HepG2 (cell line): ENCODE results near the gene MINDY3. TPM values are rescaled to one million over a fixed set of nuclear protein-coding genes. Genes with fewer than 3 reads are reported as not detected.

Experiments used
- ATAC-seq: fragments of 200-7000 bp; cut with Tn5 transposase; 3 replicates; pipeline ENCODE4 v1.9.1; 2020; ENCODE audit warnings: mild to moderate bottlenecking, moderate library complexity
- BruUV-seq: library from RNA; stranded (reverse); fragments of 400-500 nt; replicated peaks from 2 replicates; lab custom pipeline; 2021; lab: Mats Ljungman, UMichigan
- CTCF ChIA-PET: fragments of 300-600 bp; formaldehyde crosslinking; extraction: SDS; loops from one replicate; lab custom pipeline; 2021; ENCODE audit warnings: low total read pairs, inconsistent platforms, low intra/inter-chr PET ratio; lab: Yijun Ruan, JAX
- POLR2A ChIA-PET: fragments of 350-600 bp; sonication (Branson Sonifier 250); formaldehyde crosslinking; loops from one replicate; lab custom pipeline; 2020; ENCODE audit warnings: antibody characterized with exemption, inconsistent platforms; lab: Yijun Ruan, JAX
- DNase-seq: peaks from one replicate; pipeline ENCODE4 v3.0.0-alpha.2; 2015; ENCODE audit warnings: low spot score
- FAIRE-seq: peaks from 3 replicates; lab custom pipeline; 2011; peaks lifted over from hg19 to GRCh38; lab: Jason Lieb, UNC
- H2AFZ ChIP-seq: one replicate; pipeline ENCODE4 v1.6.1; 2011; ENCODE audit warnings: low read length, inconsistent platforms
- H3K27ac ChIP-seq: fragments of 300-600 bp; 3 replicates; pipeline ENCODE4 v1.8.0; 2011; ENCODE audit warnings: mixed run types, mild to moderate bottlenecking, mixed read lengths, low read length, inconsistent platforms; ENCODE audit not compliant: insufficient read depth; ENCODE audit errors: extremely low read length
- H3K27me3 ChIP-seq, 2 experiments: fragments of 200-600 bp in 1 of 2; 2 replicates in 1 of 2; 3 replicates in 1 of 2; pipeline versions ENCODE4 v1.6.0 to v1.8.0; 2011; ENCODE audit warnings: low read length in 2 of 2, mild to moderate bottlenecking in 2 of 2, moderate library complexity in 2 of 2, inconsistent platforms in 1 of 2; ENCODE audit not compliant: insufficient read depth in 2 of 2, control insufficient read depth in 1 of 2
- H3K36me3 ChIP-seq, 2 experiments: fragments of 200-600 bp in 1 of 2; replicated peaks in 1 of 2; 2 replicates in 1 of 2; 3 replicates in 1 of 2; pipeline versions ENCODE4 v1.5.1 to v1.8.0; 2011; ENCODE audit warnings: low read length in 2 of 2, inconsistent platforms in 1 of 2; ENCODE audit not compliant: insufficient read depth in 2 of 2, control insufficient read depth in 1 of 2
- H3K4me1 ChIP-seq: 2 replicates; pipeline ENCODE4 v1.5.1; 2012; ENCODE audit warnings: low read length, inconsistent platforms; ENCODE audit not compliant: insufficient read depth
- H3K4me2 ChIP-seq: 2 replicates; pipeline ENCODE4 v1.6.0; 2011; ENCODE audit warnings: low read depth, low read length, inconsistent platforms
- H3K4me3 ChIP-seq, 3 experiments: fragments of 200-600 bp in 1 of 3; sonication (generic), shearing (Covaris generic) in 1 of 3; replicated peaks in 1 of 3; 2 replicates each; pipeline ENCODE4 v1.5.1; 2011 to 2016; ENCODE audit warnings: low read length in 3 of 3, inconsistent platforms in 2 of 3, low read depth in 2 of 3, mild to moderate bottlenecking in 2 of 3, control low read depth in 1 of 3, mixed read lengths in 1 of 3; ENCODE audit not compliant: insufficient read depth in 1 of 3
- H3K79me2 ChIP-seq: one replicate; pipeline ENCODE4 v1.6.1; 2011; ENCODE audit warnings: low read length, inconsistent platforms; ENCODE audit not compliant: insufficient read depth
- H3K9ac ChIP-seq: 2 replicates; pipeline ENCODE4 v1.6.0; 2011; ENCODE audit warnings: mild to moderate bottlenecking, low read depth, low read length, inconsistent platforms; ENCODE audit not compliant: insufficient read depth
- H3K9me3 ChIP-seq: 2 replicates; pipeline ENCODE4 v1.5.1; 2012; ENCODE audit warnings: mild to moderate bottlenecking, low read length
- H4K20me1 ChIP-seq: 2 replicates; pipeline ENCODE4 v1.6.0; 2011; ENCODE audit warnings: inconsistent platforms, mild to moderate bottlenecking, low read length, moderate library complexity; ENCODE audit not compliant: insufficient read depth
- CREB1 ChIP-seq, 2 experiments: fragments of 450-650 bp in 1 of 2; IDR thresholded peaks; 2 replicates each; pipeline ENCODE4 v1.6.1; 2016 to 2017; ENCODE audit warnings: control low read depth in 1 of 2, mild to moderate bottlenecking in 1 of 2, missing compliant biosample characterization in 1 of 2, missing genetic modification characterization in 1 of 2
- HOXA7 ChIP-seq: sonication (generic); formaldehyde crosslinking; IDR thresholded peaks from 2 replicates; pipeline ENCODE4 v1.8.1; 2022; ENCODE audit warnings: mild to moderate bottlenecking, missing genetic modification reagents, moderate library complexity
- JARID2 ChIP-seq: sonication (generic); formaldehyde crosslinking; IDR thresholded peaks from 2 replicates; pipeline ENCODE4 v1.8.1; 2023; ENCODE audit warnings: missing genetic modification reagents, inconsistent platforms; ENCODE audit not compliant: insufficient replicate concordance
- MXD3 ChIP-seq: IDR thresholded peaks from 2 replicates; pipeline ENCODE4 v1.6.1; 2016; ENCODE audit warnings: mild to moderate bottlenecking, missing biosample characterization, missing genetic modification reagents
- NR1H2 ChIP-seq: sonication (generic); formaldehyde crosslinking; IDR thresholded peaks from 2 replicates; pipeline ENCODE4 v1.8.1; 2022; ENCODE audit warnings: low read depth, missing genetic modification reagents, borderline replicate concordance
- SKI ChIP-seq: fragments of 450-650 bp; IDR thresholded peaks from one replicate; pipeline ENCODE4 v1.6.1; 2018; ENCODE audit warnings: mild to moderate bottlenecking; ENCODE audit not compliant: partially characterized antibody
- SMAD1 ChIP-seq: sonication (generic); formaldehyde crosslinking; IDR thresholded peaks from 2 replicates; pipeline ENCODE4 v1.4.0; 2020; ENCODE audit warnings: missing genetic modification reagents, low read depth, mild to moderate bottlenecking, borderline replicate concordance
- TBL1XR1 ChIP-seq: fragments of 150-350 bp; IDR thresholded peaks from 2 replicates; pipeline ENCODE4 v1.6.1; 2014; ENCODE audit warnings: borderline replicate concordance, low read length; ENCODE audit not compliant: partially characterized antibody
- TERF1 ChIP-seq: sonication (generic); formaldehyde crosslinking; IDR thresholded peaks from 2 replicates; pipeline ENCODE4 v1.8.0; 2022; ENCODE audit warnings: mild to moderate bottlenecking, missing genetic modification reagents, moderate library complexity
- ZBTB2 ChIP-seq: sonication (generic); formaldehyde crosslinking; IDR thresholded peaks from 2 replicates; pipeline ENCODE4 v1.8.0; 2022; ENCODE audit warnings: low read depth, missing genetic modification reagents
- ZNF180 ChIP-seq: sonication (generic); formaldehyde crosslinking; IDR thresholded peaks from 2 replicates; pipeline ENCODE4 v1.4.0; 2020; ENCODE audit warnings: low read depth, missing genetic modification reagents, borderline replicate concordance
- ZNF431 ChIP-seq: sonication (generic); formaldehyde crosslinking; IDR thresholded peaks from 2 replicates; pipeline ENCODE4 v1.9.0; 2022; ENCODE audit warnings: missing genetic modification reagents, low read depth, mild to moderate bottlenecking, borderline replicate concordance
- ZNF530 ChIP-seq: sonication (generic); formaldehyde crosslinking; IDR thresholded peaks from 2 replicates; pipeline ENCODE4 v1.5.0; 2020; ENCODE audit warnings: low read depth, mild to moderate bottlenecking, missing genetic modification reagents
- ZNF567 ChIP-seq: sonication (generic); formaldehyde crosslinking; IDR thresholded peaks from 2 replicates; pipeline ENCODE4 v1.8.1; 2023; ENCODE audit warnings: mild to moderate bottlenecking, missing genetic modification reagents, borderline replicate concordance
- WGBS: methylation state at CpG from one replicate; pipeline ENCODE4 v1.1.6; 2017; ENCODE audit warnings: low lambda C conversion rate; 5-methylcytosine and 5-hydroxymethylcytosine counted together
- in situ Hi-C: cut with HindIII; loops from 2 replicates; pipeline ENCODE4 v1.10.0; 2017; ENCODE audit warnings: low pct_unique_long_range_greater_than_20kb; ENCODE audit not compliant: extremely low pct_ligation_motif_present
- intact Hi-C: fragments of 100-400 bp; cut with micrococcal nuclease; formaldehyde crosslinking; loops from one replicate; pipeline ENCODE4 v1.10.0; 2022; ENCODE audit not compliant: unreplicated experiment
- polyA plus RNA-seq, 8 experiments: library from polyadenylated mRNA; depleted of rRNA in 3 of 8; stranded (reverse) in 7 of 8; unstranded in 1 of 8; fragments of >200 nt; fragmentation: Illumina TruSeq in 4 of 8; extraction: Trizol in 4 of 8; gene quantifications; 2 replicates each; pipeline versions ENCODE4 v1.2.1 to v1.2.3, GENCODE V29; 2011 to 2016; ENCODE audit warnings: low read depth in 4 of 8, missing spikeins in 1 of 8, mixed read lengths in 1 of 8; ENCODE audit not compliant: insufficient read depth in 1 of 8
- total RNA-seq, 5 experiments: library from RNA; depleted of rRNA; stranded (reverse); fragments of >200 nt; fragmentation: Illumina TruSeq; extraction: Trizol; gene quantifications; 2 replicates each; pipeline ENCODE4 v1.2.3, GENCODE V29; 2016; ENCODE audit warnings: low read depth in 1 of 5
- TF ChIP-seq, protein P1 (sequence below): sonication (generic); formaldehyde crosslinking; IDR thresholded peaks from 2 replicates; pipeline ENCODE4 v1.4.0; 2020; ENCODE audit warnings: missing genetic modification reagents
- TF ChIP-seq, protein P2 (sequence below): sonication (generic); formaldehyde crosslinking; IDR thresholded peaks from 2 replicates; pipeline ENCODE4 v1.5.0; 2020; ENCODE audit warnings: mild to moderate bottlenecking, missing genetic modification reagents

Gene MINDY3
- total and polyA plus RNA-seq, 2 of the 13 experiments (the other 11 are each of a cell fraction or from before 2014, with no cell fraction given): 6.4 to 17.5 TPM

DNA sequence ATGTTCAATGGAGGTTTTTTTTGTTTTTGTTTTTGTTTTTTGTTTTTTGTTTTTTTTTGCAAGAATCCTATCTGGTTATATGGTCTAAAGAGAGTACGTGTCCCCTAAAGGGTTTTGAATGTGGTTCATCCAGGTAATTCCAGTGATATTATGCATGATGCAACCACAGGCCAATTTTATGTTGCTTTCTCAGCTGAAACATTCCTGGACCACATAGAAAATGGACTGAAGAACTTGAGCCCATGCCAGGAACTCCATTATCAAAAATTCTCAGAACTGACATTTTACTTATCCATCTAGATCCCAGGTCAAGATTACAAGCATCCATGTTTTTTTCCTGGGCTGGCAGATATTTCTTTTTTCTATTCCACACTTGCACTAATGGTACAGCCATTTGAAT is 11.5 kb upstream of the MINDY3 start:
- POLR2A ChIA-PET: no interaction called here
- no peak overlapping the region for H3K27ac ChIP-seq
- H3K4me1 ChIP-seq: no peaks in the 10 kb centered on the region
- H3K27me3 ChIP-seq: peaks cover 0 to under 1% of the 10 kb centered on the region in 2 experiments; a peak in 1 of 5 replicates
- WGBS: 5% methylated on average over 1 of the region's 1 CpG
- no peak for ATAC-seq
- H2AFZ ChIP-seq: no peak overlapping the region
- no peak for DNase-seq
- intact Hi-C loops: loop anchor here (10.0 kb wide), 2 partner anchors 673 to 943 kb away; partner anchors contain the start of gene RSU1
- no peak overlapping the region for H3K4me2 ChIP-seq
- in situ Hi-C loops: loop anchor here (25.0 kb wide), 1 partner anchor 1365 kb away; the partner anchor contains the start of gene VIM
- no peaks in the 10 kb centered on the region for H3K36me3 ChIP-seq
- H4K20me1 ChIP-seq: no peaks in the 10 kb centered on the region
- no TSS peak for BruUV-seq
- H3K9ac ChIP-seq: no peak overlapping the region
- no peaks in the 10 kb centered on the region for H3K79me2 ChIP-seq
- CTCF ChIA-PET: no interaction called here
- H3K9me3 ChIP-seq: no peaks in the 10 kb centered on the region
- no peak for FAIRE-seq
- no peak overlapping the region for H3K4me3 ChIP-seq
- TF ChIP-seq, protein P1, sequence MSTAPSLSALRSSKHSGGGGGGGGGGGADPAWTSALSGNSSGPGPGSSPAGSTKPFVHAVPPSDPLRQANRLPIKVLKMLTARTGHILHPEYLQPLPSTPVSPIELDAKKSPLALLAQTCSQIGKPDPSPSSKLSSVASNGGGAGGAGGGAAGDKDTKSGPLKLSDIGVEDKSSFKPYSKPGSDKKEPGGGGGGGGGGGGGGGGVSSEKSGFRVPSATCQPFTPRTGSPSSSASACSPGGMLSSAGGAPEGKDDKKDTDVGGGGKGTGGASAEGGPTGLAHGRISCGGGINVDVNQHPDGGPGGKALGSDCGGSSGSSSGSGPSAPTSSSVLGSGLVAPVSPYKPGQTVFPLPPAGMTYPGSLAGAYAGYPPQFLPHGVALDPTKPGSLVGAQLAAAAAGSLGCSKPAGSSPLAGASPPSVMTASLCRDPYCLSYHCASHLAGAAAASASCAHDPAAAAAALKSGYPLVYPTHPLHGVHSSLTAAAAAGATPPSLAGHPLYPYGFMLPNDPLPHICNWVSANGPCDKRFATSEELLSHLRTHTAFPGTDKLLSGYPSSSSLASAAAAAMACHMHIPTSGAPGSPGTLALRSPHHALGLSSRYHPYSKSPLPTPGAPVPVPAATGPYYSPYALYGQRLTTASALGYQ (CRISPR knock-in tag): no peak
- TF ChIP-seq TBL1XR1: no peak
- no peak for TF ChIP-seq MXD3 (CRISPR knock-in tag)
- no peak for TF ChIP-seq ZNF431 (CRISPR knock-in tag)
- no peak for TF ChIP-seq ZNF530 (CRISPR knock-in tag)
- TF ChIP-seq, protein P2, sequence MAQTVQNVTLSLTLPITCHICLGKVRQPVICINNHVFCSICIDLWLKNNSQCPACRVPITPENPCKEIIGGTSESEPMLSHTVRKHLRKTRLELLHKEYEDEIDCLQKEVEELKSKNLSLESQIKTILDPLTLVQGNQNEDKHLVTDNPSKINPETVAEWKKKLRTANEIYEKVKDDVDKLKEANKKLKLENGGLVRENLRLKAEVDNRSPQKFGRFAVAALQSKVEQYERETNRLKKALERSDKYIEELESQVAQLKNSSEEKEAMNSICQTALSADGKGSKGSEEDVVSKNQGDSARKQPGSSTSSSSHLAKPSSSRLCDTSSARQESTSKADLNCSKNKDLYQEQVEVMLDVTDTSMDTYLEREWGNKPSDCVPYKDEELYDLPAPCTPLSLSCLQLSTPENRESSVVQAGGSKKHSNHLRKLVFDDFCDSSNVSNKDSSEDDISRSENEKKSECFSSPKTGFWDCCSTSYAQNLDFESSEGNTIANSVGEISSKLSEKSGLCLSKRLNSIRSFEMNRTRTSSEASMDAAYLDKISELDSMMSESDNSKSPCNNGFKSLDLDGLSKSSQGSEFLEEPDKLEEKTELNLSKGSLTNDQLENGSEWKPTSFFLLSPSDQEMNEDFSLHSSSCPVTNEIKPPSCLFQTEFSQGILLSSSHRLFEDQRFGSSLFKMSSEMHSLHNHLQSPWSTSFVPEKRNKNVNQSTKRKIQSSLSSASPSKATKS (CRISPR knock-in tag): no peak
- TF ChIP-seq ZNF180 (CRISPR knock-in tag): no peak
- no peak for TF ChIP-seq SKI
- no peak for TF ChIP-seq JARID2
- TF ChIP-seq SMAD1 (CRISPR knock-in tag): no peak
- TF ChIP-seq ZBTB2 (CRISPR knock-in tag): no peak
- TF ChIP-seq CREB1 (IDR thresholded peaks at IDR 0.05): no peak
- no peak for TF ChIP-seq CREB1 (CRISPR knock-in tag; IDR thresholded peaks at IDR 0.05)
- TF ChIP-seq ZNF567: no peak
- no peak for TF ChIP-seq TERF1 (CRISPR knock-in tag)
- TF ChIP-seq NR1H2 (CRISPR knock-in tag): no peak
- TF ChIP-seq HOXA7 (CRISPR knock-in tag): no peak
